ENCODE measurements around the gene EXOSC3. TPM values are rescaled to one million over a fixed set of nuclear protein-coding genes. Genes with fewer than 3 reads are reported as not detected.

The EXOSC3 gene
- total RNA-seq, 1 experiment from 2014 or later, result 81.0 TPM

- H3K36me3 Mint-ChIP-seq (ENCODE audit: insufficient read depth in 1 of 3, low read depth in 3 of 3), result peaks cover 23 to 55% (median 47%) of the 10 kb centered on the region in 3 experiments; a peak in 6 of 7 replicates
- H3K14ac ChIP-seq (ENCODE audit: insufficient read depth, low read length), result no peak overlapping the region
These were observed 8.5 kb downstream of the EXOSC3 start for GRCh38 chr9:37776328-37776727.

More at GRCh38 chr9:37776328-37776727, 8.5 kb downstream of the EXOSC3 start:
- no CpG with 5 or more reads among the region's 5 CpGs for WGBS (ENCODE audit: extremely low coverage, insufficient read length, low lambda C conversion rate)
- Histone ChIP-seq H3K18ac (ENCODE audit: insufficient read length, low read depth, low read length) (no peak overlapping the region), H2AFZ (ENCODE audit: low read length) (no peak overlapping the region), H3K27ac (ENCODE audit: insufficient read length, low read depth, low read length) (no peak overlapping the region), H3K23me2 (ENCODE audit: insufficient read length, low read depth, low read length, poor library complexity, severe bottlenecking) (no peaks in the 10 kb centered on the region), H3K4me2 (ENCODE audit: insufficient read depth, insufficient read length, low read length) (no peak overlapping the region), H3K27me3 (ENCODE audit: insufficient read depth, low read length) (no peaks in the 10 kb centered on the region), H3K56ac (ENCODE audit: insufficient read length, low read depth, low read length) (no peak overlapping the region), H3T11ph (ENCODE audit: low read length) (no peak overlapping the region), H3K9me3 (ENCODE audit: control insufficient read depth, low read depth, low read length) (no peaks in the 10 kb centered on the region), H2BK120ac (ENCODE audit: low read depth, low read length, poor library complexity, severe bottlenecking) (no peak overlapping the region), H3K4me1 (ENCODE audit: insufficient read depth, low read length) (no peaks in the 10 kb centered on the region), H4K5ac (ENCODE audit: insufficient read length, low read depth, low read length) (no peak overlapping the region), H2BK5ac (ENCODE audit: insufficient read length, low read length) (no peak overlapping the region), H4K8ac (replicated peaks; ENCODE audit: insufficient read length, low read depth, low read length) (no peak overlapping the region), H2BK12ac (ENCODE audit: insufficient read length, low read depth, low read length) (no peak overlapping the region), H2AK5ac (ENCODE audit: insufficient read length, low read length) (no peak overlapping the region), H2BK20ac (ENCODE audit: low read depth, low read length, poor library complexity, severe bottlenecking) (no peak overlapping the region), H4K20me1 (ENCODE audit: control insufficient read depth, insufficient read depth, insufficient read length) (no peaks in the 10 kb centered on the region), H3K4ac (ENCODE audit: low read depth, low read length) (no peak overlapping the region), H3K9ac (ENCODE audit: extremely low read depth, insufficient read length, low read length) (no peak overlapping the region), H4K91ac (ENCODE audit: insufficient read length, low read depth, low read length) (no peak overlapping the region), H2BK15ac (ENCODE audit: low read depth, low read length) (no peak overlapping the region), H3K79me2 (ENCODE audit: insufficient read depth, low read length) (no peaks in the 10 kb centered on the region), H3K23ac (ENCODE audit: insufficient read length, low read depth, low read length) (no peak overlapping the region), H3K79me1 (ENCODE audit: insufficient read depth, low read depth, low read length, poor library complexity, severe bottlenecking) (no peaks in the 10 kb centered on the region)
- H3K9me3 Mint-ChIP-seq, result no peaks in the 10 kb centered on the region
- no peak overlapping the region for H3K27ac Mint-ChIP-seq
- H3K27me3 Mint-ChIP-seq (ENCODE audit: low read depth), result no peaks in the 10 kb centered on the region
- no peak for DNase-seq
- H3K4me1 Mint-ChIP-seq, result no peaks in the 10 kb centered on the region
- no peak overlapping the region for H3K4me3 Mint-ChIP-seq
- TF ChIP-seq CTCF (conservative IDR thresholded peaks at IDR 0.05), result no peak
